ENCODE results near the gene PARL. TPM values are rescaled to one million over a fixed set of nuclear protein-coding genes. Genes with fewer than 3 reads are reported as not detected.

PARL gene
- total RNA-seq, 1 experiment from 2014 or later = 91.3 TPM

GRCh38 chr3:183781246-183781645 is 103.4 kb downstream of the PARL start:
- no peak overlapping the region for H3K27ac Mint-ChIP-seq (ENCODE audit: unreplicated experiment)
- no peak for TF ChIP-seq CTCF (IDR thresholded peaks at IDR 0.05; ENCODE audit: insufficient read depth in 1 of 2, low read depth in 1 of 2, low read length in 1 of 2, severe bottlenecking in 1 of 2, unreplicated experiment in 1 of 2)
- CTCF ChIA-PET = no interaction called here

GRCh38 chr3:183779896-183780465 is 104.7 kb downstream of the PARL start:
- ChIA-PET POLR2A (no interaction called here), CTCF (no interaction called here)
- H3K9me3 Mint-ChIP-seq (ENCODE audit: unreplicated experiment) = no peaks in the 10 kb centered on the region
- peaks cover 2% of the 10 kb centered on the region; the same call in 1 of the 2 replicates for H3K36me3 ChIP-seq (ENCODE audit: control insufficient read depth, insufficient read depth, low read length)
- H3K27ac Mint-ChIP-seq (ENCODE audit: unreplicated experiment) = no peak overlapping the region
- intact Hi-C loops (cut with micrococcal nuclease; ENCODE audit: unreplicated experiment) = no loop called here
- no peak for DNase-seq
- no TSS peak for BruUV-seq (replicated peaks)
- no peaks in the 10 kb centered on the region for H3K27me3 Mint-ChIP-seq (ENCODE audit: insufficient read depth, unreplicated experiment)
- H3K4me3 ChIP-seq (ENCODE audit: low read depth, low read length) = no peak overlapping the region
- H3K4me1 Mint-ChIP-seq (ENCODE audit: low read depth, unreplicated experiment) = no peaks in the 10 kb centered on the region
- TF ChIP-seq CTCF (IDR thresholded peaks at IDR 0.05; ENCODE audit: insufficient read depth in 1 of 2, low read depth in 1 of 2, low read length in 1 of 2, severe bottlenecking in 1 of 2, unreplicated experiment in 1 of 2) = no peak
- H3K9me3 ChIP-seq = no peaks in the 10 kb centered on the region
- no peaks in the 10 kb centered on the region for H3K27me3 ChIP-seq (replicated peaks; ENCODE audit: control insufficient read depth, insufficient read depth, low read length)
- H3K36me3 Mint-ChIP-seq (ENCODE audit: insufficient read depth, unreplicated experiment) = peaks cover 78% of the 10 kb centered on the region
- no peaks in the 10 kb centered on the region for H3K4me1 ChIP-seq
- no peak overlapping the region for H3K4me3 Mint-ChIP-seq (ENCODE audit: unreplicated experiment)

More at GRCh38 chr3:183781246-183781645, 103.4 kb downstream of the PARL start:
- H3K36me3 Mint-ChIP-seq (ENCODE audit: insufficient read depth, unreplicated experiment) = peaks cover 75% of the 10 kb centered on the region
- BruUV-seq (replicated peaks) = no TSS peak
- intact Hi-C loops (cut with micrococcal nuclease; ENCODE audit: unreplicated experiment) = no loop called here
- POLR2A ChIA-PET = no interaction called here
- no peaks in the 10 kb centered on the region for H3K27me3 ChIP-seq (replicated peaks; ENCODE audit: control insufficient read depth, insufficient read depth, low read length)
- DNase-seq = no peak
- H3K4me1 ChIP-seq = no peaks in the 10 kb centered on the region
- no peaks in the 10 kb centered on the region for H3K9me3 Mint-ChIP-seq (ENCODE audit: unreplicated experiment)
- peaks cover 2% of the 10 kb centered on the region; the same call in 1 of the 2 replicates for H3K36me3 ChIP-seq (ENCODE audit: control insufficient read depth, insufficient read depth, low read length)
- no peak overlapping the region for H3K4me3 ChIP-seq (ENCODE audit: low read depth, low read length)
- H3K27me3 Mint-ChIP-seq (ENCODE audit: insufficient read depth, unreplicated experiment) = no peaks in the 10 kb centered on the region
- no peaks in the 10 kb centered on the region for H3K9me3 ChIP-seq
- no peak overlapping the region for H3K4me3 Mint-ChIP-seq (ENCODE audit: unreplicated experiment)
- H3K4me1 Mint-ChIP-seq (ENCODE audit: low read depth, unreplicated experiment) = no peaks in the 10 kb centered on the region

Small RNAs within 50 kb of the gene (microRNA-seq; reads per million reads assigned to microRNA genes)
- not detected for gene MIR4448

Other genes starting within 250 kb of the PARL start
- gene KLHL24, start 249.3 kb downstream of the PARL start, total RNA-seq (2022) = 16.8 and 17.6 TPM in 2 replicates
- 34.5 and 37.7 TPM in 2 replicates for gene YEATS2, start 187.1 kb downstream of the PARL start, total RNA-seq (2022)
- gene MAP6D1, start 59.3 kb downstream of the PARL start, total RNA-seq (2022) = 2.9 and 5.1 TPM in 2 replicates
- 21.3 and 22.4 TPM in 2 replicates for gene ABCC5, start 133.0 kb upstream of the PARL start, total RNA-seq (2022)
- not detected in 2 replicates for gene HTR3D, start 146.9 kb upstream of the PARL start, total RNA-seq (2022)
- gene HTR3C, start 168.2 kb upstream of the PARL start, total RNA-seq (2022) = not detected in 2 replicates
- not detected in 2 replicates for gene HTR3E, start 212.2 kb upstream of the PARL start, total RNA-seq (2022)